Fibroblast of the aortic adventitia (primary cell): Measurements from ENCODE around the gene DNAJB12. TPM values are rescaled to one million over a fixed set of nuclear protein-coding genes. Genes with fewer than 3 reads are reported as not detected.

Experiments
- DNase-seq: peaks from one replicate; pipeline ENCODE4 v3.0.0-alpha.2; 2010; ENCODE audit warnings: low read depth
- H3K4me3 ChIP-seq: 2 replicates; pipeline ENCODE4 v1.5.1; 2011; ENCODE audit warnings: low read depth, mild to moderate bottlenecking, control low read depth, low read length, moderate library complexity
- CTCF ChIP-seq: IDR thresholded peaks from 2 replicates; pipeline ENCODE4 v1.5.1; 2011; ENCODE audit warnings: mild to moderate bottlenecking, low read length, control low read depth, inconsistent platforms; ENCODE audit not compliant: insufficient read depth
- total RNA-seq: library from RNA; depleted of rRNA; stranded (reverse); fragments of >200 nt; gene quantifications from 2 replicates; pipeline ENCODE4 v1.2.3, GENCODE V29; 2012; ENCODE audit warnings: low replicate concordance

The DNAJB12 gene
- total RNA-seq, 1 donor: 24.5 TPM

GRCh38 chr10:72319416-72320254 is 35.1 kb downstream of the DNAJB12 start:
- peak overlapping the region; percentile 37 for H3K4me3 ChIP-seq
- no peak for TF ChIP-seq CTCF
- peak; percentile 92 for DNase-seq

- no peak for DNase-seq
- TF ChIP-seq CTCF: no peak
- H3K4me3 ChIP-seq: no peak overlapping the region
Measured at GRCh38 chr10:72318418-72319262, 36.1 kb downstream of the DNAJB12 start.

- no peak for TF ChIP-seq CTCF
- no peak overlapping the region for H3K4me3 ChIP-seq
- DNase-seq: no peak
Measured at GRCh38 chr10:72316748-72317435, 37.8 kb downstream of the DNAJB12 start.

- DNase-seq: no peak
- no peak for TF ChIP-seq CTCF
- no peak overlapping the region for H3K4me3 ChIP-seq
Measured at GRCh38 chr10:72316386-72316700, 38.4 kb downstream of the DNAJB12 start.

GRCh38 chr10:72315611-72316385 is 38.9 kb downstream of the DNAJB12 start:
- no peak overlapping the region for H3K4me3 ChIP-seq
- peak; percentile 98 for DNase-seq
- no peak for TF ChIP-seq CTCF

GRCh38 chr10:72315054-72315453 is 39.7 kb downstream of the DNAJB12 start:
- no peak for DNase-seq
- no peak for TF ChIP-seq CTCF
- H3K4me3 ChIP-seq: no peak overlapping the region
